HG03135 (cell line): Measurements from ENCODE around the gene FAM184B.

Experiments used
- ATAC-seq: cut with Tn5 transposase; IDR thresholded peaks from one replicate; pipeline ENCODE4 v1.9.1; 2021; ENCODE audit warnings: mild to moderate bottlenecking, moderate library complexity; ENCODE audit not compliant: unreplicated experiment

The FAM184B gene

DNA sequence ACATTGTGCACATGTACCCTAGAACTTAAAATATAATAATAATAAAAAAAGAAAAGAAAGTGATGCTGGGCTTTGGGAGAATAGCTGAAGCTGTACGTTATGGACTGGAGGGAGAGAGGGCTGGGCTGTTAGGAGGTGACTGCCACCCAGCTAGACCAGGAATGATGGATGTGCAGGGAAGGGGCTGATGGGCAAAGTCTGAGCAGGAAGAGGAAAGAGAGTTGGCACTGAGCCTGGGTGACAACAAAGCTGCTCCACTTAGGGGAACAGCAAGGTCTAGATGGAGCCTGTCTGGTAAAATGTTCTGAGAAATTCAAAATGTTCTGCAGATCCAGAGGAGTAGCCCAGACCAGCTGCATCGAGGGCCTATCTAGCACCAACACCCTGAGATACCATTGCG lies 134.7 kb downstream of the FAM184B start:
- no peak for ATAC-seq

DNA sequence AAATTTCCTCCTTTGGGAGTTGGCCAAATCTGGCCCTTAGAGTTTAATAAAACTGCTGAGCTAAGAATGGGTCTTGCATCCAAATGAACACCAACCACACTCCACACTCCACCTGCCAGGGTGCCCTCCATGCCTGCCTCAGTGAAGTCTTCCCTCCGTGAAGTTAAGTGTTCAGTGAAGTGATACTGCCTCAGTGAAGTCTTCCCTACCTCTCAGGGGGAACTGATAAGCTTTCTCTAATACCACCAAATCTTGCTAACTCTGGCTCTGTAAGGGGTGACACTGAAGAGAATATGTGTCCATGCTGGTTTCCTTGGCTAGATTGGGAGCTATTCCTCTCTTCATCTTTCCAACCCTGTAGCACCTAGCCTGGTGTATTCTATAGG lies 139.0 kb downstream of the FAM184B start:
- no peak for ATAC-seq

DNA sequence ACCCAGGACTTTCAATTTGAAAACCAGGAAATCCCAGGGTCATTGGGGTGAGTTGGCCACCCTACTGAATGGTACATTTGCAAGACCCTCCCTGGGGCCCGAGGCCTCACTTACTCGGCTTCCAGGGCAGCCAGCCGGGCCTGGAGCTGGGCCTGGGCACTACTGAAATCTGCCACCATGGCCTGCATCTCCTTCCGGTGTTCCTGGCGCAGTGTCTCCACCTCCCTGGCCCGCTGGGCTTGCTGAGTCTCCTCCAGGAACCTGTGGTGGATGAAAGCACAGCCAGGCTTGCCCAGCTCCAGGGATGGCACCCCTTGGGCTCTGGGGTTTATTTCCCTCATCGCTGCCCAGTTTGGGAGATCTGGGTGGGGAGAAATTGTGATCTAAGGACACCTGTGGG lies 142.3 kb downstream of the FAM184B start:
- no peak for ATAC-seq

DNA sequence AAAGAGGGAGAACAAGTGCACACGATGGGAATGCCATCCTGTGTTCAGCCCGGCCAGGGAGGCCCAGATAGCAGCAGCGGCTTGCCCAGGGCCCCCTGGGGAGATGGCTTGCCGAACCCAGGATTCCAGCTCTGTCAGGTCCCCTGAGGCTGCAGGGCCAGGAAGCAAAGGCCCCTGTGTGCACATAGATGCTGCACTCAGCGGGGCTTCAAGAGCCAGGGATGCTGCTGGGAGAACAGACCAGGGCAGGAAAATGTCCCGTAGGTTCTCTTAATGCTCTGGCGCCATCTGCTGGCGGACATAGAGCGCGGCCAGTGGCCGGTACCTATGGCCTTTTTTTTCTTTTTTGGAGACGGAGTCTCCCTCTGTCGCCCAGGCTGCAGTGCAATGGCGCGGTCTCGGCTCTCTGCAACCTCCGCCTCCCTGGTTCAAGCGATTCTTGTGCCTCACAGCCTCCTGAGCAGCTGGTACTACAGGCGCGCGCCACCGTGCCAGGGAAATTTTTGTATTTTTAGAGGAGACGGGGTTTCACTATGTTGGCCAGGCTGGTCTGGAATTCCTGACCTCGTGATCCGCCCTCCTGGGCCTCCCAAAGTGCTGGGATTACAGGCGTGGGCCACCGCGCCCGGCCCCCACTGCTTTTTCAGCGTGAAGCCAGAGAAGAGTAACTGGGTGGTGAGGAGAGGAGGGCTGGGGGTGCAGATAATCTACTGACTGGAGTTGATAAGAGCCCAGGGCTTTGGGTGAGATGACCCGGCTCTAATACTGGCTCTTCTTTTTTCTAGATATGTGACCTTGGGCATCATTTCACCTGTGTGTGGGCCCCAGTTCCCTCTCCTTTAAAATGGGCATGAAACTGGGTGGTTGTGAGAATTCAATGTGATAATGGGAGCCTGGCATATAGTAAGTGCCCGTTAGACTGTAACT lies 144.5 kb downstream of the FAM184B start:
- ATAC-seq = peak; percentile 91

DNA sequence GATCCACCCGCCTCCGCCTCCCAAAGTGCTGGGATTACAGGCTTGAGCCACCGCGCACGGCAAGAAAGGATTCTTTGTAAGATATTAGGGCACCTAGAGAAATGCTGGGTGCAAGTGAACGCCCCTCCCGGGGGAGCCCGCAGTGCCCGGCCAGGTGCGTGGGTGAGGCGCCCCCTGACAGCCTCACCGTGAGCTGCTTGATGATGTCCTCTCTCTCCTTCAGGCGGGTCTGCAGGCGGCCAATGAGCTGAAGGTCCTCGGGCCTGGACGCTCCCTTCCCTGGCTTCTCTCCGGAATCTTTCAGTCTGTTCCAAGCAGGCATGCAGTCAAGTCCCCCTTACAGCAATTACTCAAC lies 145.1 kb downstream of the FAM184B start:
- ATAC-seq = peak; percentile 21

DNA sequence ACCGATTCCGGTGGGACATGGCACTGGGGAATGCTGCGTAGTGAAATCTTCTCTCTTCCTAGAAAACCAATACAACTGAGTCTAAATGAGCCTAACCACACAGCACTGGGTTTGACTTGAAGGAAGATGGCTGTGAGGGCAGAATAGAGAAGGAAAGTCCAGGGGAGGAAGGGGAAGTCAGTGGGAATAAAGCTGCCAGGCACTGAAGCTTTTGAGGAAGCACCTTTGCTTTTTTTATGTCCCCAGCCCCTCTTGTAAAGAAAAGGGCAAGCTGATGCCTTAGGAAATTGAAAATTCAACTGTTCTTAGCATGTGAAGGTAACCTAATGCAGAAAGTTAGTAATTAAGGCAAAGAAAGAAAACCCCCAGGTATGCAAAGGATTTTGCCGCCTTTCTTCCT lies 146.4 kb downstream of the FAM184B start:
- no peak for ATAC-seq

DNA sequence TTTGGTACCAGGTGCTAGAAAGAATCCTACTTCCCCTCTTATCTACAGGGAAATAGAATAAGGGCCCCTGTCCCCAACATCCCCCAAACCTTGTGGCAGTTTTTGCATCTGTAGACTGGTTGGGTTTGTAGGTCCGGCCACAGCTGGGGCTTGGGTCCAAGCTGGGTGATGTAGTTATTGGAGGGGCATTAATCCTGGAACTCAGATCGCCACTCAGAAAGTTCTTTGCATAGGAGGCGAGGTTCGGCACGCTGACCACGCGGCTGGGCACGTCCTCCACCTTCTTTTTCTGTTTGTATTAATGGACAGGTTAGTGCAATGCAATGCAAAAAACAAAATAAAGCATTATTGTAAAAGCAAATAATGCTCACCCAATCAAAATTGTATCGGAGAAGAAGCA lies 147.8 kb downstream of the FAM184B start:
- no peak for ATAC-seq

DNA sequence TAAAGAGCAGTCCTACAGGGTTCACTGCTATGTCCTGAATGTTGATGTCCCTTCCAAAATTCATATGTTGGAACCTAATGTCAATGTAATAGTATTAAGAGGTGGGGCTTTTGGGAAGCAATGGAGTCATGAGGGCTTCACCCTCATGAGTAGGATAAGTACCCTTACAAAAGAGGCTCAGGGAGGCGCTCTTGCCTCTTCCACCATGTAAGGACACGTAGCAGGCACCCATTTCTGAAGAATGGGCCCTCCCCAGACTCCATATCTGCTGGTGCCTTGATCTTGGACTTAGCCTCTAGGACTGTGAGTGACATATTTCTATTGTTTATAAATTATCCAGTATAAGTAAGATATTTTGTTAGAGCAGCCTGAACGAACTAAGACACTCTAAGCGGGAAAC lies 151.2 kb downstream of the FAM184B start:
- no peak for ATAC-seq

DNA sequence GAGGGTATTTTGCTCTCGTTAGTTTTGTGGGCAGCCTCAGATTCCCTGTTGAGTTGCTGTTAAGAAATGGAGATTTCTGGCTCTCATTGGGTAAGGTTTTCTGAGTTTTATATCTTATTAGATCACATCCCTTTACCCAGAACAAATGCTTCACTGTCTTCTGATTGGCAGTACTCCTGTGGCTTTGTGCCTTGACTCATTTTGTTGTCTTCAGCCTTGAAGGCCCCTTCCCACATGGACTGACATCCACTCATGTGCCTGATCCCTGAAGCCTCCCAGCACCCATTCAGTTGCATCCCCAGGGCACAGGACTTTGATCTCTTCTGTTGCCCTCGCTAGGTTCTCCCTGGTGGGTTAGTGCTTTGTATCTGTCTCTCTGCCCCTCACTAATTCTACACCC lies 156.6 kb downstream of the FAM184B start:
- ATAC-seq = no peak

DNA sequence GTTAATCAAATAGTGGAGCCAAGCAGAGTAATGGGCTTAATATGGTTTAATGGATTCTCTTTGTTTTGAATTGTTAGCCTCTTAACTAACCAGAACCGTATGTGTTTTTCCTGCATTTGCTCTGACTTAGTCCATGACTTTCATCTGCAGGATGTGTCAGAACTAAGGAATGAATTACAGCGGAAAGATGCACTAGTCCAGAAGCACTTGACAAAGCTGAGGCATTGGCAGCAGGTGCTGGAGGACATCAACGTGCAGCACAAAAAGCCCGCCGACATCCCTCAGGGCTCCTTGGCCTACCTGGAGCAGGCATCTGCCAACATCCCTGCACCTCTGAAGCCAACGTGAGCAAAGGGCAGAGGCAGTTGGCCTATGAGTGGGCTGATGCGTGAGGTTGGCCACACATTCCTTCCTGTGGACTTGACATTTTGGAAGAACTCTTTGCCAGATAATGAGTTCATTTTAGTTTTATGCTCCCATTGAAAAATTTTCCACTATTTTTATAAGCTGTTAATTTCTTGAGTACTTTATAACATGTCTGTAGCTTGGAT lies 157.9 kb downstream of the FAM184B start:
- no peak for ATAC-seq

DNA sequence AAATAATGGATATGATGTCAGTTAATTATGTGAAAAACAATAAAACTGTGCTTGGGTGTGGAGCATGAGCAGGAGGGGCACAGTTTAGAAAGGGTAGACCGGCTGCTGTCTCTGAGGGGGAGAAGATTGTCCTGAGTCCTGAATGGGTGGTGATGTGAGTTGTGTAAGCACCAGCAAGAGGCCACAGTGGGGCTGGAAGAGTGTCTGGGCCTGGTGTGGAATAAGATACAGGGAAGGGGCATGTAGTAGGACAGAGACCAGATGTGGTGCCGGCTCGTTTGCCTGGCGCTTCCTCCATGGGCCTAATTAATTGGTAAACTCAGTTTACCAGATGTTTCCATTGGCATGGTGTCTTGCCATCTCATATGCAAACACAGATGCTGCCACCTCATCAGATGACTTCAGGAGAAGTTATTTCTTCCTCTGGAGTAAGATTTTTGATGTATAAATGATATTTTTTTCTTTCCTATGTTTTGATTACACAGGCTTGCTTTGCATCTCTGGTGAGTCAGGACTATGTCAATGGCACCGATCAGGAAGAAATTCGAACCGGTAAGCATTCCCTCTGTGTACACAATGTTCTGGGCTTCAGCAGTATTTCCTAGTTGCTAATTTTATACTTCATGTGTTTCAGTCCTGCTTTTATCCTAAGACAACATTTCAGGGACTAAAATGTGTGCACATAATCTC lies 161.9 kb downstream of the FAM184B start:
- ATAC-seq = no peak

DNA sequence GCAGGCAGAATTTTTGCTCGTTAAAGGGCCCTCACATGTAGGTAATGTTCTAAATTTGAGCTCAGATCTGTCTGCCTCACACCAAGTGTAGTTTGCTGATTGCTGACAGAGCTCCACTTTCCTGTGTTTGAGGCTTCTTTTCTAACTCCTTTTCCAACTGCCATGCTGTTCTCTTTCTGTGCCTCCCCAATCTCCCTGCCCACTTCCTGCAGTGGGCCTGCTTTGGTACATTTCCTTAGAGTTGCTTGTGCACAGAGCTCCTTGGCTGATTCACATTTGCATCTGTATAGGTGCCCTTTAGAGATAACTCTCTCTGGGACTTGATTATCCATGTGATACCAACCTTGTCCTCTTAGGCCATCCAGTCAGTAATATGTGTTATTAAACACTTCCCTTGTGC lies 162.5 kb downstream of the FAM184B start:
- no peak for ATAC-seq

DNA sequence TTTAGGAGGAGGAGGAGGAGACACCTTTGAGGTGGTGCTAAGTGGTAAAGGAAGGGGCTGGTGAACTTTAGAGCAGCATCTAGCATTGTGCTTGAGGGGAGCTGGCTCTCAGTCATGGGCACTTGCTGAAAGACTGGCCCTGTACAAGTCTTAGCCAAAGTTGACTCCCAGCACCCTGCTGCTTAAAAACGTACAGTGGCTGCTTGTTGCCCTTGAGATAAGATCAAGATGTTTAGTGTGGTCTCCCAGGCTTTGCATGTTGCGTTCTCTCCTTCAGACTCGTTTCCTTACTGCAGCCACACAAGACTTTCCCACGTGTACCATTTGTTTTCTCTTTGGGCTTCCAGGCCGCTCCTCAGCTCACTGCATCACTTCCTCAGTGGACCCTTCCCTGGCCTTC lies 165.1 kb downstream of the FAM184B start:
- ATAC-seq = no peak

DNA sequence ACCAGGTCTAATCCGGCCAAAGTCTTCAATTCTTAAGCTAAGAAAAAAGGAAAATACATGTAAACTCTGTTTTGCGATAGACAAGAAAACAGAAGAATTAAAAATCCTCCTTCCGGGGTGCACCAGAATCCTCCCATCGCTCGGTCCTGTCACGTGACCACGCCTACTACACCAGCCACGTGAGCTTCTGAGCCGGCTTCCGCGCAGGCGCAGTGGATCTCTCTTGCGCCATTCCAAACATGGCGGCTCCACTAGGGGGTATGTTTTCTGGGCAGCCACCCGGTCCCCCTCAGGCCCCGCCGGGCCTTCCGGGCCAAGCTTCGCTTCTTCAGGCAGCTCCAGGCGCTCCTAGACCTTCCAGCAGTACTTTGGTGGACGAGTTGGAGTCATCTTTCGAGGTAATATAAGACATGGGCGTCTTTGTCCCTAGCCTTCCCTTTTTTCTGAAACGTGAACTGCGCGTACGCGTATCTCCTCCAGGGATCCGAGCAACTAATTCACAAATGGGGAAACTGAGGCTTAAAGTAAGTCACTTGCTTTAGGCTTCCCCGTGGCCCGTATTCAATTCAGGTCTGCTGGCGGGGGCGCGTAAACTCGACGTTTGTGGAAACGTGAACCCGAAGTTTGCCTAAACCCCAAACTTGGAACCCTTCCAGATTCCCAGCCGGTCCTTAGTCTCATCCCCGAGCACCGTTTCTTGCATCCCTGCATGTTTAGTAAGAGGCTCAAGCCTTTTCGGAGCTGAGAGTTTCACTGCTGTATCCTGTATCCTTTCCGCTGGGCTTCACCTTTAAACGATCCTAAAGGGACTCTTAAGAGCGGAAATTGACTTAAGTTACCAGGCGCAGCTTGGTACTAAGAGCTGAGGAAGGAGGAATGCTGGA lies 166.8 kb downstream of the FAM184B start, which contains the start of gene MED28:
Gene MED28, plus strand, starts transcription at position 226 of the 884 bp plus-strand sequence. Its CDS starts 14 bp downstream, at position 240.
- peak; percentile 89 for ATAC-seq

DNA sequence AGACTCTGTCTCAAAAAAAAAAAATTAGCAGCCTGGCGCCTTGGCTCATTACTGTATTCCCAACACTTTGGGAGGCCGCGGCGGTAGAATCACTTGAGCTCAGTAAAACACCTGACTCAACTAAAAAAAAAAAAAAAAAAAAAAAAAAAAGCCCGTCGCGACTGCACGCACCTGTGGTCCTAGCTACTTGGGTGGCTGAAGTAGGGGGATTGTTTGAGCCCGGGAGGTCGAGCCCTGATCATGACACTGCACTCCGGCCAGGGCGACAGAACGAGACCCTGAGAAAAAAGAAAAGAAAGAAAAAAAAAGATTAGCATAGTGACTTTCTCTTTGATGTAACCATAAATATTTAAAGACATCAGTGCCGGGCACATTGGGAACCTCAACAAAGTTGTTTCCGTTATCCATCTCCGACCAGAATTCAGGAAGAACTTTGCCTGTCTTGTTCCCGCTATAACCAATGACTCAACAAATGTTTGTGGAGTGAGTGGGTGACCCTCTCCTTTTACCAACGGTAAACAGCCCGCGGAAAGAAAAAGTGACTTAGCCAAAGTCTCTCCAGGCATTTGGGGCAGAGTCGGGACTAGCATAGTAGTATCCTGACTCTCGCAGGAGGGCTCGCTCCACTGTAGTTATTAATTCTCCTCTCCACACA lies 167.5 kb downstream of the FAM184B start:
- ATAC-seq = peak; percentile 51

DNA sequence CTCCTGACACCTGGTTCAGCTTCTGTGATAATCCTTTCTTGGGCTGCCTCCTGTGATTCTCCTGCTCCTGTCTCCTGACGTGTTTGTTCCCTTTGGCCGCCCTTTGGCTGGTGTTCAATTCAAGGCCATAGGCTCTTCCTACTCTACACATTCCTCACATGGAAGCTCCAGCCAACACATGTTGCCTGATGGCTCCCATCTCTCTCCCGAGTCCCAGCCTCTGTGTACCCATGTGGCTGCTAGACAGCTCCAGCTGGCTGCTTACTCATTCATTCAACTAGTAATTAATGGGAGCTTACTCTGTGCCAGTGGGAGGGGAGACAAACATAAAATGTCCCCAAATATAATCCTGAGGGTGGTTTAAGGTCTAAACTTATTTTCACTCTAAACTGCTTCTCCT lies 176.2 kb downstream of the FAM184B start:
- no peak for ATAC-seq

DNA sequence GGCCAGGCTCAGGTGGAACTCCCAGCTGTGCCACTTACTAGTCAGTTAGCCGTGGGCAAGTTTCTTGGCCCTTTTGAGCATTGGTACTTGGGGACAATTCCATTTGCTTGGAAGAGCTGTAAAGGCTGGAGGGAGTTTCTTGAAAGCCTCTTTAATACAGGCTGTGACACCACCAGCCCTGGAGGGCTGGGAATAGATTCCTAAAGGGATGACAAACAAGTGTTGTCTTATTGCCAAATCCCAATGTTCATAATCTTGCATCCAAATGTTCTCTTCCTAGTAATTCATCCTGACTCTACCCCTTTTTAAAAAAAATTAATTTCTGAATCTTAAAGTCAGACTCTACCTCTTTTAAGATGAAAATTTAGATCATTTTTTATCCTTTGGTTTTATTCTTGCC lies 181.6 kb downstream of the FAM184B start:
- no peak for ATAC-seq

DNA sequence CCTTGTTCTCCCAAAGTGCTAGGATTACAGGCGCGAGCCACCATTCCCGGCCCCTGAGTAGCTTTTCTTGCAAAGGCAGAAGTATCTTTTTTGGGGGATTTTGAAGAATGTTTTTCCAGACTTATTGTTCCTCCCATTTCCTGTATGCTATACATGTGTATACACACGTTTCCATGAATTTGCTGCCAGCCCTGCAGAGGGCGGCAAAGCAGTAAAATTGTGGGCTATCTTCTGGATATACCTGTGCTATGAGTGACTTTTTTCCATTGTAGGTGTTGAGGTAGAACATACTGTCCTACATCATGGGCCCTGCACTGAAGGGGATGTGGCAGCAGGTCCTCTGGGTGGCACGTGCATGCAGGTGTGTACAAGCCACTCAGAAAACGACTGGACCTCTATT lies 183.9 kb downstream of the FAM184B start:
- ATAC-seq = no peak

DNA sequence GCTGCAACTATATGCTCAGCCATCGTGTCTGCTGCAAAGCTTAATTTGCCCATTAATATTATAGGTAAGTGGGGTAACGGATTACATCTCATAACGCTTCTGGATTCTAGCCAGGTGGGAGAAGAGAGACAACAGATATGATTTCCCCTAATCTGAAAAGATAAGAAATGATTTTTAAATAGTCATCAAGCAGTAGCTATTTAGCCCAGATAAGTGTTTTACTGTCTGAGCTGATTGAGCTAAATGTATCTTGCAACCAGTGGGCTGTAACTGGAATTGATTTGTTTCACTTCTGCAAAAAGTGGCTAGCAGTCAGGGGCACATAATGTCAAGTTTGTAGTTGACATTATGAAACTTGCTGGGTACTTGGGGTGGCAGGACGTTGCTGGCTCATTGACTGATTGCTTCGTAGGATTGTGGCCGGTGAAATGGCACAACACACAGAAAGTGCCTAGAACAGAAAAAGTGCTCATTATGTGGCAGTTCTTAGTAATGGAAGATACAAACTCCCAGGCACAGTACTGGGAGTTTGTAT lies 185.9 kb downstream of the FAM184B start:
- ATAC-seq = peak; percentile 85

DNA sequence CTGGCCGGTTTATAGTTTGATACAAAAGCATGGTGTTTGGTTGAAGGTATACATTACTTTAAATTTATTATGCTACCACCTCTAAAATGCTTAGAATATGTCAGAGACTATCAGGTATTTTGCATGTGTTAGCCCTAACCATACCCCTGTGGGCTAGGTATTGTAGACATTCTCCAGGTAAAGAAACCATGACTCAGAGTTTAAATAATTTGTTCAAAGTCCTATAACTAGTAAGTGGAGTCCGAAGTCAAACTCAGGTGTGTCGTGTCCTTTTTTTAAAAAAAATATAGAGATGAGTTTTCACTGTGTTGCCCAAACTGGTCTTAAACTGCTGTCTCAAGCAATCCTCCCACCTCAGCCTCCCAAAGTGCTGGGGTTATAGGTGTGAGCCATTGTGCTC lies 192.1 kb downstream of the FAM184B start:
- no peak for ATAC-seq
